ENCODE measurements around the gene NOS1. TPM values are rescaled to one million over a fixed set of nuclear protein-coding genes. Genes with fewer than 3 reads are reported as not detected.

Gene NOS1
- total RNA-seq, 1 experiment from 2014 or later: not detected

DNA sequence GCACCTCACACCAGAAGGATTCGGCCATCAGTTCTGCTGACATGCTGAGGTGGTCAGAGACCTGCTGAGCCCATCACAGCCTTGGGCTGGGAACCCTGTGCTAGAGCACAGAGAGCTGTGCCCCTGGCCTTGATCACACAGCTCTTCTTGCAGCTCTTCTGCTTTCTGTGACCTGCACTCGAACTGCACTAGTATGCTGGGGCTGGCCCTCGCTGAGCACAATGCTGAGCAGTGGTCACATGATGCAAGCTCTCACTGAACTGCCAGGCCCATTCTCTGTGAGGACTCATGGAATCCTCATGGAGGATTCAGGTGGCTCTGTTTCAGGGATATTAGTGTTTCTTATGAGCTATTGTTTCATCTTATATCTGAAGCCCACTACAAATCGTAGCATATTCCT lies 193.7 kb downstream of the NOS1 start:
- intact Hi-C loops (cut with micrococcal nuclease; ENCODE audit: unreplicated experiment): no loop called here
- no peaks in the 10 kb centered on the region for H3K4me1 ChIP-seq
- H3K36me3 ChIP-seq (ENCODE audit: control insufficient read depth, insufficient read depth, low read length): peaks cover 1% of the 10 kb centered on the region; the same call in 1 of the 2 replicates
- CTCF ChIA-PET: no interaction called here
- POLR2A ChIA-PET: no interaction called here
- H3K4me1 Mint-ChIP-seq (ENCODE audit: low read depth, unreplicated experiment): no peaks in the 10 kb centered on the region
- no peaks in the 10 kb centered on the region for H3K9me3 ChIP-seq
- no peak for DNase-seq
- H3K4me3 ChIP-seq (ENCODE audit: low read depth, low read length): no peak overlapping the region
- H3K27me3 Mint-ChIP-seq (ENCODE audit: insufficient read depth, unreplicated experiment): no peaks in the 10 kb centered on the region
- BruUV-seq (replicated peaks): no TSS peak
- no peaks in the 10 kb centered on the region for H3K27me3 ChIP-seq (replicated peaks; ENCODE audit: control insufficient read depth, insufficient read depth, low read length)
- no peak overlapping the region for H3K4me3 Mint-ChIP-seq (ENCODE audit: unreplicated experiment)
- H3K27ac Mint-ChIP-seq (ENCODE audit: unreplicated experiment): no peak overlapping the region
- no peaks in the 10 kb centered on the region for H3K9me3 Mint-ChIP-seq (ENCODE audit: unreplicated experiment)
- H3K36me3 Mint-ChIP-seq (ENCODE audit: insufficient read depth, unreplicated experiment): peaks cover 76% of the 10 kb centered on the region
- TF ChIP-seq, protein P1, sequence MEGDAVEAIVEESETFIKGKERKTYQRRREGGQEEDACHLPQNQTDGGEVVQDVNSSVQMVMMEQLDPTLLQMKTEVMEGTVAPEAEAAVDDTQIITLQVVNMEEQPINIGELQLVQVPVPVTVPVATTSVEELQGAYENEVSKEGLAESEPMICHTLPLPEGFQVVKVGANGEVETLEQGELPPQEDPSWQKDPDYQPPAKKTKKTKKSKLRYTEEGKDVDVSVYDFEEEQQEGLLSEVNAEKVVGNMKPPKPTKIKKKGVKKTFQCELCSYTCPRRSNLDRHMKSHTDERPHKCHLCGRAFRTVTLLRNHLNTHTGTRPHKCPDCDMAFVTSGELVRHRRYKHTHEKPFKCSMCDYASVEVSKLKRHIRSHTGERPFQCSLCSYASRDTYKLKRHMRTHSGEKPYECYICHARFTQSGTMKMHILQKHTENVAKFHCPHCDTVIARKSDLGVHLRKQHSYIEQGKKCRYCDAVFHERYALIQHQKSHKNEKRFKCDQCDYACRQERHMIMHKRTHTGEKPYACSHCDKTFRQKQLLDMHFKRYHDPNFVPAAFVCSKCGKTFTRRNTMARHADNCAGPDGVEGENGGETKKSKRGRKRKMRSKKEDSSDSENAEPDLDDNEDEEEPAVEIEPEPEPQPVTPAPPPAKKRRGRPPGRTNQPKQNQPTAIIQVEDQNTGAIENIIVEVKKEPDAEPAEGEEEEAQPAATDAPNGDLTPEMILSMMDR (IDR thresholded peaks at IDR 0.05; ENCODE audit: insufficient read depth in 1 of 2, low read depth in 1 of 2, low read length in 1 of 2, severe bottlenecking in 1 of 2, unreplicated experiment in 1 of 2): no peak

DNA sequence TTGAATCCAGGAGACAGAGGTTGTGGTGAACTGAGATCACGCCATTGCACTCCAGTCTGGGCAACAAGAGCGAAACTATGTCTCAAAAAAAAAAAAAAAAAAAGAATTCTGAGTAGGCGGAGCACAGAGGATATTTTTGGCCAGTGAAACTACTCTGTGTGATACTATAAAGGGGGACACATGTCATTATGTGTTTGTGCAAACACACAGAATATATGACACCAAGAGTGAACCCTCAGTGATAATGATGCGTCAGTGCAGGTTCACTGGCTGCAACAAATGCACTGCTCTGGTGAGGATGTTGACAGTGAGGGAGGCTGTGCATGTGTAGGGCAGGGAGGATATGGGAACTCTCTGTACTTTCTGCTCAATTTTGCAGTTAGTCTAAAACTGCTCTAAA lies 195.3 kb downstream of the NOS1 start:
- no peaks in the 10 kb centered on the region for H3K9me3 ChIP-seq
- POLR2A ChIA-PET: no interaction called here
- no peak for DNase-seq
- H3K27me3 ChIP-seq (replicated peaks; ENCODE audit: control insufficient read depth, insufficient read depth, low read length): no peaks in the 10 kb centered on the region
- H3K36me3 ChIP-seq (ENCODE audit: control insufficient read depth, insufficient read depth, low read length): no peaks in the 10 kb centered on the region; the same call in 1 of the 2 replicates
- TF ChIP-seq, protein P1 (IDR thresholded peaks at IDR 0.05; ENCODE audit: insufficient read depth in 1 of 2, low read depth in 1 of 2, low read length in 1 of 2, severe bottlenecking in 1 of 2, unreplicated experiment in 1 of 2): no peak
- Mint-ChIP-seq H3K4me3 (ENCODE audit: unreplicated experiment) (no peak overlapping the region), H3K27ac (ENCODE audit: unreplicated experiment) (no peak overlapping the region), H3K36me3 (ENCODE audit: insufficient read depth, unreplicated experiment) (peaks cover 75% of the 10 kb centered on the region), H3K9me3 (ENCODE audit: unreplicated experiment) (no peaks in the 10 kb centered on the region), H3K4me1 (ENCODE audit: low read depth, unreplicated experiment) (peaks cover 2% of the 10 kb centered on the region), H3K27me3 (ENCODE audit: insufficient read depth, unreplicated experiment) (no peaks in the 10 kb centered on the region)
- H3K4me1 ChIP-seq: no peaks in the 10 kb centered on the region
- H3K4me3 ChIP-seq (ENCODE audit: low read depth, low read length): no peak overlapping the region
- intact Hi-C loops (cut with micrococcal nuclease; ENCODE audit: unreplicated experiment): no loop called here
- CTCF ChIA-PET: no interaction called here
- no TSS peak for BruUV-seq (replicated peaks)

DNA sequence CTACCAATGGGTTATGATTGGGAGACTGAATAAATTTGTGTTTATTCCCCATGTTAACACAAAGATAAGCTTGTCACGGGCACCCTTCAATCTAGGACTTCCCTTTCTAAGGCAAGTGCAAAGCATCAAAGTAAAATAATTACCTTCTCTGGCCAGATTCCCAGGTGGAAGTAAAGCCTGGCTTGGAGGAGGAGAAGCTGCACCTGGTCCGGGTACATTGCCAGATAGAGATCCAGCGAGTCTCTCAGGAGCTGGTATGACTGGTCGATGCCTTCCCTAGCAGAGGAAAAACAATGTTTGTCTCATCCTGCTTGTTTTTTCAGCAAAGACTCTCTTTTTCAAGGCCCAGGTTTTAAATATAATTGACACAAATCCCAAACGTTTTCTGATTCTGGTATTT lies 196.1 kb downstream of the NOS1 start:
- CTCF ChIA-PET: no interaction called here
- no peak overlapping the region for H3K27ac Mint-ChIP-seq (ENCODE audit: unreplicated experiment)
- DNase-seq: no peak
- H3K9me3 Mint-ChIP-seq (ENCODE audit: unreplicated experiment): no peaks in the 10 kb centered on the region
- H3K4me1 ChIP-seq: no peaks in the 10 kb centered on the region
- no TSS peak for BruUV-seq (replicated peaks)
- no peaks in the 10 kb centered on the region for H3K9me3 ChIP-seq
- no peaks in the 10 kb centered on the region for H3K27me3 ChIP-seq (replicated peaks; ENCODE audit: control insufficient read depth, insufficient read depth, low read length)
- peaks cover 75% of the 10 kb centered on the region for H3K36me3 Mint-ChIP-seq (ENCODE audit: insufficient read depth, unreplicated experiment)
- intact Hi-C loops (cut with micrococcal nuclease; ENCODE audit: unreplicated experiment): no loop called here
- H3K4me3 Mint-ChIP-seq (ENCODE audit: unreplicated experiment): no peak overlapping the region
- TF ChIP-seq, protein P1 (IDR thresholded peaks at IDR 0.05; ENCODE audit: insufficient read depth in 1 of 2, low read depth in 1 of 2, low read length in 1 of 2, severe bottlenecking in 1 of 2, unreplicated experiment in 1 of 2): no peak
- no peaks in the 10 kb centered on the region for H3K27me3 Mint-ChIP-seq (ENCODE audit: insufficient read depth, unreplicated experiment)
- POLR2A ChIA-PET: no interaction called here
- H3K4me1 Mint-ChIP-seq (ENCODE audit: low read depth, unreplicated experiment): peaks cover 10% of the 10 kb centered on the region
- no peaks in the 10 kb centered on the region; the same call in 1 of the 2 replicates for H3K36me3 ChIP-seq (ENCODE audit: control insufficient read depth, insufficient read depth, low read length)
- H3K4me3 ChIP-seq (ENCODE audit: low read depth, low read length): no peak overlapping the region
